K562 (cell line): ENCODE data around the gene HMCES.

Source experiments
- BACH1 ChIP-seq: fragments of 200-800 bp; sonication (Bioruptor generic); IDR thresholded peaks from 2 replicates; pipeline ENCODE4 v1.6.1; 2016; ENCODE audit warnings: missing genetic modification characterization, missing compliant biosample characterization
- CTCF ChIP-seq, 3 experiments: IDR thresholded peaks in 2 of 3; conservative IDR thresholded peaks in 1 of 3; 2 replicates each; pipeline ENCODE4 v1.5.1; 2011 to 2012; ENCODE audit warnings: low read length in 3 of 3, mild to moderate bottlenecking in 3 of 3, control low read depth in 2 of 3, improper control_type of control experiment in 1 of 3, inconsistent platforms in 1 of 3, low read depth in 1 of 3, mixed read lengths in 1 of 3, moderate library complexity in 1 of 3; ENCODE audit not compliant: insufficient read depth in 2 of 3
- L3MBTL2 ChIP-seq: fragments of 450-650 bp; IDR thresholded peaks from 2 replicates; pipeline ENCODE4 v1.6.1; 2016; ENCODE audit warnings: mild to moderate bottlenecking, moderate library complexity
- MEF2A ChIP-seq: IDR thresholded peaks from 2 replicates; pipeline ENCODE4 v1.6.1; 2011; ENCODE audit warnings: low read depth, mild to moderate bottlenecking, low read length, moderate library complexity; ENCODE audit not compliant: control insufficient read depth
- POLR3A ChIP-seq: IDR thresholded peaks from 2 replicates; pipeline ENCODE4 v1.6.1; 2011; ENCODE audit warnings: borderline replicate concordance, mild to moderate bottlenecking, moderate library complexity; ENCODE audit not compliant: insufficient read length, insufficient read depth; ENCODE audit errors: extremely low read depth
- SREBF2 ChIP-seq: sonication (generic); formaldehyde crosslinking; IDR thresholded peaks from 2 replicates; pipeline ENCODE4 v1.4.0; 2020; ENCODE audit warnings: mild to moderate bottlenecking, missing genetic modification reagents
- ZFX ChIP-seq: sonication (generic); formaldehyde crosslinking; IDR thresholded peaks from 2 replicates; pipeline ENCODE4 v1.8.0; 2022; ENCODE audit warnings: mild to moderate bottlenecking, missing genetic modification reagents, moderate library complexity
- TF ChIP-seq, protein P1 (sequence below): sonication (generic); formaldehyde crosslinking; IDR thresholded peaks from 2 replicates; pipeline ENCODE4 v1.5.0; 2020; ENCODE audit warnings: missing genetic modification reagents
- TF ChIP-seq, protein P2 (sequence below): fragments of 200-400 bp; formaldehyde crosslinking; IDR thresholded peaks from 2 replicates; pipeline ENCODE4 v1.6.1; 2017; ENCODE audit warnings: mild to moderate bottlenecking, low read depth, low read length, moderate library complexity

GRCh38 chr3:129311054-129311902, 32.6 kb downstream of the HMCES start:
- TF ChIP-seq CTCF (IDR thresholded peaks at IDR 0.05 in 2 of 3, conservative IDR thresholded peaks at IDR 0.05 in 1 of 3; ENCODE audit: insufficient read depth in 2 of 3, low read depth in 1 of 3, low read length in 3 of 3) (no peak), L3MBTL2 (no peak), BACH1 (tag) (no peak), ZFX (CRISPR knock-in tag) (no peak), MEF2A (no peak), POLR3A (no peak), SREBF2 (CRISPR knock-in tag) (no peak)
- TF ChIP-seq, protein P1, sequence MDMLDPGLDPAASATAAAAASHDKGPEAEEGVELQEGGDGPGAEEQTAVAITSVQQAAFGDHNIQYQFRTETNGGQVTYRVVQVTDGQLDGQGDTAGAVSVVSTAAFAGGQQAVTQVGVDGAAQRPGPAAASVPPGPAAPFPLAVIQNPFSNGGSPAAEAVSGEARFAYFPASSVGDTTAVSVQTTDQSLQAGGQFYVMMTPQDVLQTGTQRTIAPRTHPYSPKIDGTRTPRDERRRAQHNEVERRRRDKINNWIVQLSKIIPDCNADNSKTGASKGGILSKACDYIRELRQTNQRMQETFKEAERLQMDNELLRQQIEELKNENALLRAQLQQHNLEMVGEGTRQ (CRISPR knock-in tag) = no peak
- TF ChIP-seq, protein P2, sequence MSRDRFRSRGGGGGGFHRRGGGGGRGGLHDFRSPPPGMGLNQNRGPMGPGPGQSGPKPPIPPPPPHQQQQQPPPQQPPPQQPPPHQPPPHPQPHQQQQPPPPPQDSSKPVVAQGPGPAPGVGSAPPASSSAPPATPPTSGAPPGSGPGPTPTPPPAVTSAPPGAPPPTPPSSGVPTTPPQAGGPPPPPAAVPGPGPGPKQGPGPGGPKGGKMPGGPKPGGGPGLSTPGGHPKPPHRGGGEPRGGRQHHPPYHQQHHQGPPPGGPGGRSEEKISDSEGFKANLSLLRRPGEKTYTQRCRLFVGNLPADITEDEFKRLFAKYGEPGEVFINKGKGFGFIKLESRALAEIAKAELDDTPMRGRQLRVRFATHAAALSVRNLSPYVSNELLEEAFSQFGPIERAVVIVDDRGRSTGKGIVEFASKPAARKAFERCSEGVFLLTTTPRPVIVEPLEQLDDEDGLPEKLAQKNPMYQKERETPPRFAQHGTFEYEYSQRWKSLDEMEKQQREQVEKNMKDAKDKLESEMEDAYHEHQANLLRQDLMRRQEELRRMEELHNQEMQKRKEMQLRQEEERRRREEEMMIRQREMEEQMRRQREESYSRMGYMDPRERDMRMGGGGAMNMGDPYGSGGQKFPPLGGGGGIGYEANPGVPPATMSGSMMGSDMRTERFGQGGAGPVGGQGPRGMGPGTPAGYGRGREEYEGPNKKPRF = no peak
